Measurements from ENCODE around the gene NTM. TPM values are rescaled to one million over a fixed set of nuclear protein-coding genes. Genes with fewer than 3 reads are reported as not detected.

NTM gene
- total and polyA plus RNA-seq, 10 donors = 0.13 to 1.6 (median 0.67) TPM

- Histone ChIP-seq H3K27me3 (replicated peaks in 1 of 7) (peaks cover 0 to 6% (median 0%) of the 10 kb centered on the region in 7 donors), H3K36me3 (no peaks in the 10 kb centered on the region), H3K4me1 (peaks cover 0 to 1% (median 0%) of the 10 kb centered on the region in 6 donors), H3K27ac (no peak overlapping the region), H3K4me3 (no peak overlapping the region), H3K9me3 (no peaks in the 10 kb centered on the region)
- intact Hi-C loops (cut with DNase I; ENCODE audit: low total_unique reads) = no loop called here
- no peak for DNase-seq
- WGBS, 5 donors = 88 to 98% (median 89%) methylated on average over 3 to 8 of the region's 8 CpGs
- TF ChIP-seq POLR2AphosphoS5 (IDR thresholded peaks at IDR 0.05) = no peak
- no peak for TF ChIP-seq CTCF (IDR thresholded peaks at IDR 0.05 in 8 of 11, conservative IDR thresholded peaks at IDR 0.05 in 3 of 11)
- TF ChIP-seq POLR2A (IDR thresholded peaks at IDR 0.05) = no peak
Measured at GRCh38 chr11:132352497-132352896, 982.1 kb downstream of the NTM start.

- TF ChIP-seq POLR2AphosphoS5 (IDR thresholded peaks at IDR 0.05) (no peak), POLR2A (IDR thresholded peaks at IDR 0.05) (no peak), CTCF (IDR thresholded peaks at IDR 0.05 in 8 of 11, conservative IDR thresholded peaks at IDR 0.05 in 3 of 11) (no peak)
- Histone ChIP-seq H3K27ac (no peak overlapping the region), H3K9me3 (no peaks in the 10 kb centered on the region), H3K27me3 (replicated peaks in 1 of 7) (no peaks in the 10 kb centered on the region), H3K4me1 (no peaks in the 10 kb centered on the region), H3K4me3 (no peak overlapping the region), H3K36me3 (no peaks in the 10 kb centered on the region)
- intact Hi-C loops (cut with DNase I; ENCODE audit: low total_unique reads) = no loop called here
- DNase-seq = no peak
- WGBS, 5 donors = 86 to 94% (median 93%) methylated on average over 15 of the region's 15 CpGs
Measured at GRCh38 chr11:132353255-132353654, 982.8 kb downstream of the NTM start.

DNA sequence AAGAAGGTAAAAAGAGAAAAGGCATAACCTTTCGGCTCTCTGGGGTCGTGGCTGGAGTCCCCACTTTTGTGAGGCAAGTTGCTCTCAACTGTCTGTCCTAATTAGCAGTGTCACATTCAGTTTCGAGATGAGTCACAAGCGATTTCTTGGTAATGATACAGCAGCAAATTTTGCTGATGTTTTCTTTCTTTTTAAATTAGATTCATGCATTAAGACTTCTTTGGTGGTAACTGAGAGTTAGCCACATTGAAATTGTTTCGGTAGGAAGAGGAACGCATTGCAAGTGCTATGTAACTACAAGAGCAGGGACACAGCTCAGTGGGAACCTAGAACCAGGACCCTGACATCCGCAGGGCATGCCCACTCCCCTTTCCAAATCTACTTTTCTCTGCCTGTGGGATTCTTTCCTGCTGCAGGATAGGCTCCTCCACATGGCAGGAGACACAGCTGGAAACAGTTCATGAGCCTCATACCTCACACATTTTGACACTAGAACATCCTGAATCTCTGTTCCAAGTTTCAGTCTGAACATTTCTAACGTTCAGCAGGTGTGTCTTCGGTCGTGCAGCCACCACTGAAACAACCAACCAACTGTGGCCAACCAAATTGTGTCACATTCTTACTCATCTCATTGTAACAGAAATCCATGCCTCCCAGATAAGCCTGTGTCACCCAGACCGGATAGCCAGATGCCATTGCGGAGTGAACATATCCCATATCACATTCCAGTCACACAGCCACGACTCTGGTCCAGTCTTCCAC lies 987.6 kb downstream of the NTM start:
- WGBS, 5 donors = 64 to 83% (median 71%) methylated on average over 13 of the region's 13 CpGs
- Histone ChIP-seq H3K27me3 (replicated peaks in 1 of 7) (no peaks in the 10 kb centered on the region), H3K9me3 (no peaks in the 10 kb centered on the region), H3K4me1 (no peaks in the 10 kb centered on the region), H3K36me3 (no peaks in the 10 kb centered on the region), H3K27ac (peak overlapping the region in 3 of 8 donors; percentile 24 to 64 (median 53)), H3K4me3 (no peak overlapping the region)
- DNase-seq = no peak
- intact Hi-C loops (cut with DNase I; ENCODE audit: low total_unique reads) = no loop called here
- TF ChIP-seq POLR2A (IDR thresholded peaks at IDR 0.05) (no peak), POLR2AphosphoS5 (IDR thresholded peaks at IDR 0.05) (no peak), CTCF (IDR thresholded peaks at IDR 0.05 in 8 of 11, conservative IDR thresholded peaks at IDR 0.05 in 3 of 11) (no peak)

DNA sequence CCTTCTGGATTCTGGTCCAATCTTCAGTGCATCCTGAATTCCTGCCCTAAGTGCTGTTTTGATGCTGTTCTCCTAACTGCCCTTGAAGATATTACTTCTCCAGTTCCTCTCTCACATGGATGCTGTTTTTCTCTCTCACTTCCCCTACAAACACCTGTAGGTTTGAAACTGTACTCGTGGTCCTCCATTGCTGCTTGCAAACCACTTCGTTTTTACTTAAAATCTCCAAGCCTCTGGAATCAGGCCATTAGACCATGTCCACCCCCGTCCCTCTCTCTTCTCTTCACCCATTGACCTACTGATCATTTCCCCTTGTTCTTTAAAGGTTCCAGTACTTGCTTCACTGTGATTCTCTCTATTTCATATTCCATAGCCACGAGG lies 988.1 kb downstream of the NTM start:
- no peaks in the 10 kb centered on the region for H3K4me1 ChIP-seq
- no peaks in the 10 kb centered on the region for H3K36me3 ChIP-seq
- intact Hi-C loops (cut with DNase I; ENCODE audit: low total_unique reads) = no loop called here
- H3K27me3 ChIP-seq (replicated peaks in 1 of 7) = no peaks in the 10 kb centered on the region
- no peak overlapping the region for H3K4me3 ChIP-seq
- no peaks in the 10 kb centered on the region for H3K9me3 ChIP-seq
- 58 to 67% (median 64%) methylated on average over 4 of the region's 4 CpGs for WGBS, 5 donors
- TF ChIP-seq POLR2AphosphoS5 (IDR thresholded peaks at IDR 0.05) (no peak), CTCF (IDR thresholded peaks at IDR 0.05 in 8 of 11, conservative IDR thresholded peaks at IDR 0.05 in 3 of 11) (no peak), POLR2A (IDR thresholded peaks at IDR 0.05) (no peak)
- peak overlapping the region in 3 of 8 donors; percentile 24 to 64 (median 53) for H3K27ac ChIP-seq
- no peak for DNase-seq

Data from spleen (tissue), 11 donors.